Stimulated activated CD8-positive, alpha-beta memory T cell treated with anti-CD3 and anti-CD28 coated beads, Interleukin-15, amount 100 ng/mL, for 24 hours (primary cell): ENCODE data around the gene TCEA2.

Experiments
- DNase-seq: peaks from one replicate; pipeline ENCODE4 v3.0.0-alpha.2; 2020; ENCODE audit warnings: low read depth

TCEA2 gene

GRCh38 chr20:64035933-64036345, 27.1 kb upstream of the TCEA2 start, which contains the start of gene C20orf204:
Gene C20orf204 (plus strand): TSS chr20:64036182. CDS start chr20:64036324, 142 bp downstream.
- no peak for DNase-seq

GRCh38 chr20:64036346-64037198, 26.4 kb upstream of the TCEA2 start:
- no peak for DNase-seq

- DNase-seq = no peak
Measured at GRCh38 chr20:64037199-64037497, 25.9 kb upstream of the TCEA2 start.

GRCh38 chr20:64037498-64038213, 25.3 kb upstream of the TCEA2 start:
- DNase-seq = no peak

GRCh38 chr20:64038224-64038564, 24.8 kb upstream of the TCEA2 start:
- no peak for DNase-seq

- DNase-seq = peak; percentile 52
Measured at GRCh38 chr20:64038565-64039292, 24.3 kb upstream of the TCEA2 start.

- DNase-seq = no peak
Measured at GRCh38 chr20:64039293-64040160, 23.5 kb upstream of the TCEA2 start.

- DNase-seq = no peak
Measured at GRCh38 chr20:64040231-64041039, 22.6 kb upstream of the TCEA2 start.

GRCh38 chr20:64041040-64041780, 21.8 kb upstream of the TCEA2 start:
- no peak for DNase-seq

GRCh38 chr20:64041781-64042053, 21.3 kb upstream of the TCEA2 start:
- DNase-seq = no peak

GRCh38 chr20:64042054-64042781, 20.8 kb upstream of the TCEA2 start:
- DNase-seq = no peak

GRCh38 chr20:64043768-64044167, 19.2 kb upstream of the TCEA2 start:
- DNase-seq = no peak

- no peak for DNase-seq
Measured at GRCh38 chr20:64044484-64045247, 18.3 kb upstream of the TCEA2 start.

- no peak for DNase-seq
Measured at GRCh38 chr20:64045346-64046011, 17.5 kb upstream of the TCEA2 start.

GRCh38 chr20:64047046-64047389, 16.0 kb upstream of the TCEA2 start:
- no peak for DNase-seq

- DNase-seq = no peak
Measured at GRCh38 chr20:64047968-64048401, 15.0 kb upstream of the TCEA2 start.

GRCh38 chr20:64048402-64049044, 14.5 kb upstream of the TCEA2 start:
- DNase-seq = no peak
